Activated CD8-positive, alpha-beta memory T cell treated with anti-CD3 and anti-CD28 coated beads for 24 hours (primary cell): ENCODE data around the gene AQP10.
"Not testable (repeated sequence)": the region's sequence is repeated elsewhere in the genome, so short reads cannot be mapped to it uniquely, and the experiment has no call there.

Experiments used
- DNase-seq: peaks from one replicate; pipeline ENCODE4 v3.0.0-alpha.2; 2020

The AQP10 gene, protein sequence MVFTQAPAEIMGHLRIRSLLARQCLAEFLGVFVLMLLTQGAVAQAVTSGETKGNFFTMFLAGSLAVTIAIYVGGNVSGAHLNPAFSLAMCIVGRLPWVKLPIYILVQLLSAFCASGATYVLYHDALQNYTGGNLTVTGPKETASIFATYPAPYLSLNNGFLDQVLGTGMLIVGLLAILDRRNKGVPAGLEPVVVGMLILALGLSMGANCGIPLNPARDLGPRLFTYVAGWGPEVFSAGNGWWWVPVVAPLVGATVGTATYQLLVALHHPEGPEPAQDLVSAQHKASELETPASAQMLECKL

DNA sequence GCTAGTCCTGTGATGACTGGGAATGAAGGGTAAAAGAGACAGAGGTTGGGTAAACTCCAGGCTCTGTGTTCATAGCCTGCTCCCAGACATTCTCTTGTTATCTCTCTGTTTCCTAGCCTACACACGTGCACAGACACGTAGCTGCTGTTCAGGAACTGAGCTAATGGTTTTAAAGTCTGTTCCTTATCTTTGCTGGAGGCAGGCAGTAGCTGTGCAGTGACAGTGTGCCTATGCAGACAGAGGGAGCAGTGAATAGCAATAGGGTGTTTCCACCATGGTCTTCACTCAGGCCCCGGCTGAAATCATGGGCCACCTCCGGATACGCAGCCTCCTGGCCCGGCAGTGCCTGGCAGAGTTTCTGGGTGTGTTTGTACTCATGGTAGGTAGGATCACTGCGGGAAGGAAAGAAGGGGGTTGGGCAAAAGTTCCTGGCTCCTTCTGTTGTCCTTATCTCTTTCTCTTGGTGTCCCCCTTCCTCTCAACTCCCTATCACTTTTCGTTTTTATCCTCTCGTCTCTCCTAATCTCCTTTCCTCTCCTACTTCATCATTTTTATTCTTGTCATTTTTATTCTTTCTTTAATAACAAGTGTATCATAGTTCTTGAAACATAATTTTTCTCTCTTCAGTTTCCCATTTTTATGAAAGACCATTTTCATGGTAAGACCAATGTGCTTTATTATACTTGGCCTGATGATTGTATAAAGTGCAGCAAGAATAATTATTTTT is at the start of gene AQP10:
TSS of gene AQP10 (plus strand) at position 212 of the 727 bp plus-strand sequence. CDS start at position 275, 63 bp downstream.
- no peak for DNase-seq

DNA sequence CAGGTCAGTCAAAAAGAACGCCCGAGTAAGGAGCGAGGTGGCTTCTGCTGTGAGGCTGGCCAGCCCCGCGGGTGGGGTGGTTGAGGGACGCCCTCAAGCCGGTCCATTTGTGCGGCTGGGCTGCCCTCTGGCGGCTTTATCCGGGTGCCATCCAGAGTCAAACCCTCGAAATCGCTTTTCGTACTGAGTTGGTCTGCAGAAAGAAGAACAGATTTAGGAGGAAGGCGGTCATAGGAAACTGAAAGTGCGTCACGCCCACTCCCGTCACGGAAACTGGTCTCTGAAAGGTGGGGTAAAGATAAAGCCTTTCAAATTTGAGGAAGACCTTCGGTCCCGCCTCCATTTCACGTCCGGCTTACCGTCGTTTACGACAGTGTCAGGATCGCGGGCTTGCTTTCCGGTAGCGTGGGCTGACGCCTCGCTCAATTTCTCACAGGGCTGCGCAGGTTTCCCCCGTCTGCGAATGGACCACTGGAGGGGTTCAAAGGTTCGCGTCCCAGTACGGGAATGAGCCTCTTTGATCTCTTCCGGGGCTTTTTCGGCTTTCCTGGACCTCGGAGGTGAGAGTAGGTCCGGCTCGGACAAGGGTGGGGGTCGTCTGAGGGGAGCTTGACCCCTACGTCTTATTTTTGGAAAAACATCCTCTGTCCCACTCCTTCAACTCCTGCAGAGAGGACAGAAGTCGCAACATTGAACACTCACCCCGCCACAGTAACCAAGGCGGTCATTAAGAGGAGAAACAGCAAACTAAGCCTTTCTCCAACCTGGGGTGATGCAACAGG is 48.5 kb upstream of the AQP10 start, which contains the start of gene HAX1:
TSS of gene HAX1 (plus strand) at position 413 of the 782 bp plus-strand sequence. CDS start at position 508, 95 bp downstream.
- peak; percentile 98 for DNase-seq

DNA sequence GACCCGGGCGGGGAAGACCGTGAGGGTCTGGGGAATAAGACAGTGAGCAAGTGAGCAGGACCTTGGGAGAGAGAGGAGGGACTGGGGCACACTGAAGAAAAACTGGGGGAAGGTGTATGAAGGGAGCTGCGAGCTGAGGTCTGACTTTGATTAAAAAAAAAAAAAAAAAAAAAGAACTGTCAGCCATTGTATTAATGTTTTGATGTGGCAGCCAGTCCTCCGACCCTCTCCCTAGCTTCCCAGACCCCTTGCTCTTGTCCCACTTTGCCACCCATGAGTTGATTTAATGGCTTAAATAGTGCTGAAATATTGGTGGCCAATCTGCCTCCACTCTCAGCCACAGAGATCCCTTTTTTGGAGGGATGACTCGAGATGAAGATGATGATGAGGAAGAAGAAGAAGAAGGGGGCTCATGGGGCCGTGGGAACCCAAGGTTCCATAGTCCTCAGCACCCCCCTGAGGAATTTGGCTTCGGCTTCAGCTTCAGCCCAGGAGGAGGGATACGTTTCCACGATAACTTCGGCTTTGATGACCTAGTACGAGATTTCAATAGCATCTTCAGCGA is 47.8 kb upstream of the AQP10 start:
- DNase-seq, result no peak

DNA sequence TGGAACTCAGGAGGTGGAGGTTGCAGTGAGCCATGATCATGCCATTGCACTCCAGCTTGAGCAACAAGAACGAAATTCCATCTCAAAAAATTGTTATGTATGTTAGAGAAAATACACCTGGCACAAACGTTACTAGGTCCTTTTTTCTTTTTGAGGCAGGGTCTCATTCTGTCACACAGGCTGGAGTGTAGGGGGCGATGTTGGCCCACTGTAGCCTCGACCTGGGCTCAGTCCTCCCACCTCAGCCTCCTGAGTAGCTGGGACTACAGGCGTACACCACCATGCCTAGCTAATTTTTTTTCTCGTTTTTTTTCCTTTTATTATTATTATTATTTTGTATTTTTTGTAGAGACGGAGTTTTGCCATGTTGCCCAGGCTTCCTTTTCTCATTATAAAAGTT is 44.1 kb upstream of the AQP10 start:
- DNase-seq, result no peak

DNA sequence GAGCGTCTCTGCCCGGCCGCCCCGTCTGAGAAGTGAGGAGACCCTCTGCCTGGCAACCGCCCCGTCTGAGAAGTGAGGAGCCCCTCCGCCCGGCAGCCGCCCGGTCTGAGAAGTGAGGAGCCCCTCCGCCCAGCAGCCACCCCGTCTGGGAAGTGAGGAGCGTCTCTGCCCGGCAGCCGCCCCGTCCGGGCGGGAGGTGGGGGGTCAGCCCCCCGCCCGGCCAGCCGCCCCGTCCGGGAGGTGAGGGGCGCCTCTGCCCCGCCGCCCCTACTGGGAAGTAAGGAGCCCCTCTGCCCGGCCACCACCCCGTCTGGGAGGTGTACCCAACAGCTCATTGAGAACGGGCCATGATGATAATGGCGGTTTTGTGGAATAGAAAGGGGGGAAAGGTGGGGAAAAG is 33.3 kb upstream of the AQP10 start:
- DNase-seq, result not testable (repeated sequence)

DNA sequence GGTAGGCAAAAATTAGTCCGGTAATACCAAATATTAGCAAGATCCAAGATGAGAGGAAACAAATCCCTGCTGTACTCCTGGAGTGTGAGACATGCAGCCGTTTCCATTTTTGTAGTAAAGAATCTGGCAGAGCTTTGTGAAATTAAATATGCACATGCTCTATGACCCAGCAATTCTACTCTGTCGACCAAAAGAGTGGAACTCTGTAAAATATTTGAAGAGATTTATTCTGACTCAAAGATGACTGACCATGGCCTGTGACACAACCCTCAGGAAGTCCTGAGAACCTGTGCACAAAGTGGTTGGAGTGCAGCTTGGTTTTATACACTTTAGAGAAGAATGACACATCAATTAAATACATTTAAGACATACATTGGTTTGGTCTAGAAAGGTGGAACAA is 32.2 kb upstream of the AQP10 start:
- no peak for DNase-seq

DNA sequence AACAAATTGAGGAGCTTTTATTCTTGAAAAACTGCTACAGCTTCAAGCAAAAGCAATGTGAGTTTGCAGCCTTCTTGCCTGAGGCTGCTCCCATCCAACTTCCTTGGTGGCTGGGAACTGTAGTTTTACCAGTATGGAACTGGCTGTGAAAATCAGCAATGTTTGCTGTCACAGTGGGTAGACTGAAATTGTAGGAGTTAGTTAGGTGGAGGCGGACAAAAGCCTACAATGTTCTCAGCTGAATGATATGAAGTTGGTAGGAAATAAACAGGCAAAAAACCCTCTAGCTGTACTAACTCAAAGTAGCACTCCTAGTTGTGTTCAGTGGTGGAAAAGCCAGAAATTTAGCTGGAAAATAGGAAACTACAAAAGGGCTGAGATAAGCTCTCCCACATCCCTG is 30.0 kb upstream of the AQP10 start:
- no peak for DNase-seq

DNA sequence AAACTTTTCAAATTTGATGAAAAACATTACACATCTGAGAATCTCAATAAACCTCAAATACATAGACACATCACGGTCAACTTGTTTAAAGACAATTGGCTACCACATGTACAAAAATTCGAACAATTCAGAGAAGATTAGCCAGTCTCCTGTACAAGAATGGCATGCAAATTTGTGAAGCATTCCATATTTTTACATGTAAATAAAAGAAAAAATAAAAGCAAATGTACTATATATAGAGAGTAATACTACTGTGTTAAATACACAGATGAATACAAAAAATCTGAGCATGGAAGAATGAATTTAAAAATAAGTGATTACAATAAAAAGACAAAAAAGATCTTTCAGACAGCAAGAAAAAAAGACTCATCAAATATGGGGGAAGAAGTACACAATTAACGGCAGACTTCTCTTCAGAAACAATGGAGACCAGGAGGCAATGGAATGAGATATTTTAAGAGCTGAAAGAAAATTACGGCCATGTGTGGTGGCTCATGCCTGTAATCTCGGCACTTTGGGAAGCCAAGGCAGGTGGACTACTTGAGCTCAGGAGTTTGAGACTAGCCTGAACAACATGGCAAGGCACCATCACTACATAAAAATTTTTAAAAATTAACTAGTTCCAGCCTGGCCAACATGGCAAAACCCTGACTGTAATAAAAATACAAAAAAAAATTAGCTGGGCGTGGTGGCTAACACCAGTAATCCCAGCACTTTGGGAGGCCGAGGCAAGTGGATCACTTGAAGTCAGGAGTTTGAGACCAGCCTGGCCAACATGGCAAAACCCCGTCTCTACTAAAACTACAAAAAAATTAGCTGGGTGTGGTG is 25.3 kb upstream of the AQP10 start:
- no peak for DNase-seq

DNA sequence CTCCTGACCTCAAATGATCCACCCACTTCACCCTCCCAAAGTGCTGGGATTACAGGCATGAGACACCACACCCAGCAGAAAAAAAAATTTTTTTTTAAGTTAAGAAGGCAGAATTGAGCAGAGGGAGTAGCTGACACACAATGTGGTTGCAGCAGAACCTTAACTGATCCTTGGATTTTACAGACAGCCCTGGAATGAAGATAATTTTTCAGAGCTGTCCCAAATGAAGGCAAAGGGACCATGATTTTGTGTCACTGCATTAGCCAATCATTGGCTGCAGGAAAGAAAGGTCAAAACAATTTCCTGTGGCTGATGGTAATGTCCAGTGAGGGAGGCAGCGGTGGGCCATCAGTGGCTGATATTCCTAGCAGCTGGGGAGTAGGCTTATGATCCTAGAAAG is 19.3 kb upstream of the AQP10 start:
- no peak for DNase-seq

DNA sequence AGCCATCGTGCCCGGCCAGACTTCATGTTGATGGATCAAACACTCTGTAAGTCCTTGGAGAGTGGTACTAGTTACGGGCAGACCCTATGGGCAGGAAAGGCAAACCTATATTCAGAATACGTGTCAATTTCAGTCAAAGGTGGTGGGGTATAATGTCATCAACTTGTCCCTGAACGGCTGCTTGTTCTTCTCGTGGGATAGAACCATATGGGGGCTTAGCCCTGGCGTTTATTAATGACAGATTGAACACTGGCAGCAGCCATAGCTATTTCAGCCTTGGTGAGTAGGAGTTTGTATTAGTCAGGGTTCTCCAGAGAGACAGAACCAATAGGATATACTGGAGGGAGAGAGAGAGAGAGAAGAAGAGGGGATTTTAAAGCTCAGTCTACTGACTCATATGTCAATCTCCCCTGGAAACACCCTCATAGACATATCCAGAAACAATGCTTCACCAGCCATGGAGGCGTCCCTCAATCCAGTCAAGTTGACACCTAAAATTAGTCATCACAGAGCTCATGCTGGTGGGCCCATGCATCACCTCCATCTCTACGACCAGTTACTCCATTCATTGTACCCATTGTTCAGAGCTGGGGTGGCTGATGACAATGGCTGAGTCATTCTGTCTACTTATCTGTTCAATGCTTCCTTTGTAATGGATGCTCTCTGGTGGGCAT is 16.1 kb upstream of the AQP10 start:
- DNase-seq, result no peak

DNA sequence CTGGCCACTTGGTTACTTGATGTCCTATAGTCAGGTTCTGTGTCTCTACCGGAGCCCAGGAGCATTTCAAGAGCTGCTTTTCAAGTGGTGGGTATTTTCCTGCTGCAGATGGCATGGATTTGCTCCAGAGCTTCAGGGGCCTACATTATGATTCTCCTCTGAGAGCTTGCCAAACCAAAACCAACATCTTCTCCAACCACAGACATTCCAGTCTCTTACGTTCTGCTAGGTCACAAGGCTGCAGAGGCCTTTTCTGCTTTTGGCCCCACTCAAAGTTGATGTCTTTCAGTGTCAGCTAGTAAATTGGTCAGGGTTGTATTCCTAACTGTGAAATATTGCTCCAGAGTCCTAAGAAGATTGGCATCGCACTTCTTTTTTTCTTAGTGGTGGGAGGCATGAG is 14.7 kb upstream of the AQP10 start:
- DNase-seq, result no peak

DNA sequence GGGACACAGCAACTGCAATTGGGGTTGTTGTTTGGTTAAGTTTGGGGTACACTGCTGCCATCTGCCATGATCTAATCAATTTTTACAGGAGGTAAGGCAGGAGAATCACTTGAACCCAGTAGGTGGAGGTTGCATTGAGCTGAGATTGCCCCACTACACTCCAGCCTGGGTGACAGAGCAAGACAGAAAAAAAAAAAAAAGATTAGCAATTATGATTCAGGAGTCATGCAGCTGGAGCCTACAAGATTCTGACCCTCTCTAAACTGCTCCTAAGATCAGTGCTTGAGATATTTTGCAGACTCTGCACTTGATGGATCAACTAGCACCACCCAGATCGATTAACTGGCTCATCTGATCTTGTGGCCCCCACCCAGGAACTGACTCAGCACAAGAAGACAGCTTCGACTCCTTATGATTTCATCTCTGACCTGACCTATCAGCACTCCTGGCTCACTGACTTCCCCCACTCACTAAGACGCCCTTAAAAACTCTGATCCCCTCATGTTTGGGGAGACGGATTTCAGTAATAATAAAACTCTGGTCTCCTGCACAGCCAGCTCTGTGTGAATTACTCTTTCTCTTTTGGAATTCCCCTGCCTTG is 13.1 kb upstream of the AQP10 start:
- DNase-seq, result not testable (repeated sequence)

DNA sequence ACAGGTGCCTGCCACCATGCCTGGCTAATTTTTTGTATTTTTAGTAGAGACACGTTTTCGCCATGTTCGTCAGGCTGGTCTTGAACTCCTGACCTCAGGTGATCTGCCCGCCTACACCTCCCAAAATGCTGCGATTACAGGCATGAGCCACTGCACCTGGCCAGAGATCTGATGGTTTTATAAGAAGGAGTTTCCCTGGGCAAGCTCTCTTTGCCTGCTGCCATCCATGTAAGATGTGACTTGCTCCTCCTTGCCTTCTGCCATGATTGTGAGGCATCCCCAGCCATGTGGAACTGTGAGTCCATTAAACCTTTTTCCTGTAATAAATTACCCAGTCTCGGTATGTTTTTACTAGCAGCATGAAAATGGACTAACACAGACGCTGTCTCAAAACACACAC is 11.8 kb upstream of the AQP10 start:
- not testable (repeated sequence) for DNase-seq

DNA sequence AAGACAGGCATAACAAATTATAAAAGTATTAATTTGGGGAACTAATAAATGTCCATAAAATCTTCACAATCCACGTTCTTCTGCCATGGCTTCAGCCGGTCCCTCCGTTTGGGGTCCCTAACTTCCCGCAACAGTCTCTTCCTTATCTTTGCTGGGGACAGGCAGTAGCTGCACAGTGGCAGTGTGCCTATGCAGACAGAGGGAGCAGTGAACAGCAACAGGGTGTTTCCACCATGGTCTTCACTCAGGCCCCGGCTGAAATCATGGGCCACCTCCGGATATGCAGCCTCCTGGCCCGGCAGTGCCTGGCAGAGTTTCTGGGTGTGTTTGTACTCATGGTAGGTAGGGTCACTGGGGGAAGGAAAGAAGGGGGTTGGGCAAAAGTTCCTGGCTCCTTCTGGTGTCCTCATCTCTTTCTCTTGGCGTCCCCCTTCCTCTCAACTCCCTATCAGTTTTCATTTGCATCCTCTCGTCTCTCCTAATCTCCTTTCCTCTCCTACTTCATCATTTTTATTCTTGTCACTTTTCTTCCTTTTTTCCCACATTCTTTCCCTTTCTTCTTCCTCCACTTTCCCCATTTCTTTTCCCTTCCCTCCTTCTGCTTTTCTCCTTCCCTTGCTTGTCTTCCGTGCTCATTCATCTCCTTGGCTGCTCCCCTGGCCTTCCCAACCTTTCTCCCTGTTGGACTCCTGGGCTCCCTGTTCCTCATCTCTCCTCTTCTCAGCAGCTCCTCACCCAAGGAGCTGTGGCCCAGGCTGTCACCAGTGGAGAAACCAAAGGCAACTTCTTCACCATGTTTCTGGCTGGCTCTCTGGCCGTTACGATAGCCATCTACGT is 8.4 kb upstream of the AQP10 start:
- not testable (repeated sequence) for DNase-seq

DNA sequence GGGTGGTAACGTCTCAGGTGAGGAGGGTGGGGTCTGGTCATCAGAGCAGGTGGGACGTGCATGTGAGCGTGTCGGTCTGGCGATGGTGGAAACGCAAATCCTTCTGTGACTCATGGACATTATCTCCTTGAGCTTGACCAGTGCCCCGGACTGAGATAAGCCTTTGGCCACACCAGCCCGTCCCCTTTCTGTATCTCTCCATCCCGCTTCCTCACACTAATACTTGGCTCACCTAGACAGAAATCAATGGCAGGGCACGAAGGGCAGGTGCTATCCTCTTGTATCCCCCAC is 7.9 kb upstream of the AQP10 start:
- DNase-seq, result no peak

DNA sequence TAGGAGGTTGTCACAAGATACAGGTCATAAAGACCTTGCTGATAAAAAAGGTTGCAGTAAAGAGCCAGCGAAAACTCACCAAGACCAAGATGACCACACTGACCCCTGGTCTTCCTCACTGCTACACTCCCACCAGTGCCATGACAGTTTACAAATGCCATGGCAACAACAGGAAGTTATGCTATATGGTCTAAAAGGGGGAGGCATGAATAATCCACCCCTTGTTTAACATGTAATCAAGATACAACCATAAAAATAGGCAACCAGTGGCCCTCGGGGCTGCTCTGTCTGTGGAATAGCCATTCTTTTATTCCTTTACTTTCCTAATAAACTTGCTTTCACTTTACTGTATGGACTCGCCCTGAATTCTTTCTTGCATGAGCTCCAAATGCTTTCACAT is 6.7 kb upstream of the AQP10 start:
- DNase-seq, result not testable (repeated sequence)

DNA sequence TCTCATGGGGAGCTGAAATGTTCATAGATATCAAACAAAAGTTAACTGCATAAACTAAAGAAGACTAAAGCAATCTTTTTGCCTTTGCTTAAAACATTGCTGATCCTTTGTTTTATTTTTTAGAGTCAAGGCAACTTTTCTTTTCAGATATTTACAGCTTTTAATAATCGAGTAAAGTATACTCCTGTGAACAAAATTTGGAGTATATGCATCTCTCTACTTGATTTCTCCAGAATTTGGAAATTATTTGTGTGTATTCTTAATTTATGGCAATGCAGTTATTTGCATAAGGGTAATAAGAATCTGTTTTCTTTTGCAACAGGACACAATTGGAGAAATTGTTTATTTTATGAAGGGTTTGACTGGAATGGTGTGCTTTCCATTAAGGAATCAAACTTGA is 4.2 kb upstream of the AQP10 start:
- DNase-seq, result no peak

DNA sequence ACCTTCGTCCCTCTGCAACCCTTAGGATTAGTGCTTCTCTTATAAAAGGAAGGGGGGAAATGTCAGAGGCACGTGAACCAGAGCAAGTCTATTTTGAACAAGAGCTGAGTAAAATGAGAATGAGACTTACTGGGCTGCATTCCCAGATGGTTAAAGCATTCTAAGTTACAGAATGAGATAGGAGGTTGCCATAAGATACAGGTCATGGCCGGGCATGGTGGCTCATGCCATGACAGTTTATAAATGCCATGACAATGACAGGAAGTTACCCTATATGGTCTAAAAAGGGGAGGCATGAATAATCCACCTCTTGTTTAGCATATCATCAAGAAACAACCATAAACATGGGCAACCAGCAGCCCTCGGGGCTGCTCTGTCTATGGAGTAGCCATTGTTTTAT is 2.5 kb upstream of the AQP10 start:
- no peak for DNase-seq

DNA sequence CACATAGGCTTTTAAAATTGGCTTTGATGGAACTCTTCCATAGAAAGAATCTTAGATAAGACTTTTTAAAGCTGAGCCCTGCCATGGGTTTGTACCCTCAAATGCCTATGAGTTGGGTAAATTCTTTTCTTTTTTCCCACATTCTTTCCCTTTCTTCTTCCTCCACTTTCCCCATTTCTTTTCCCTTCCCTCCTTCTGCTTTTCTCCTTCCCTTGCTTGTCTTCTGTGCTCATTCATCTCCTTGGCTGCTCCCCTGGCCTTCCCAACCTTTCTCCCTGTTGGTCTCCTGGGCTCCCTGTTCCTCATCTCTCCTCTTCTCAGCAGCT is 679 bp downstream of the AQP10 start:
- not testable (repeated sequence) for DNase-seq

DNA sequence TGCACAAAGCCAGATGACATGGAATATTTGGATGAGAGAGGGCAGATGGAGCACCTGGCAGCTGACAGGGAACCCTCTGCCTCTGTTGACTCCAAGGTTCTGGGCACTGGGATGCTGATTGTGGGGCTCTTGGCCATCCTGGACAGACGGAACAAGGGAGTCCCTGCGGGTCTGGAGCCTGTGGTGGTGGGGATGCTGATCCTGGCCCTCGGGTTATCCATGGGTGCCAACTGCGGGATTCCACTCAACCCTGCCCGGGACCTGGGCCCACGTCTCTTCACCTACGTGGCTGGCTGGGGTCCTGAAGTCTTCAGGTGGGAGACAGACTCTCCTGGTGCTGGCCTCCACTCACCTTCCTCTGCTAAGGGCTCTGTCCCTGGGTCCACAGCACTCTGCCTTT is 2.6 kb downstream of the AQP10 start:
- DNase-seq, result no peak

DNA sequence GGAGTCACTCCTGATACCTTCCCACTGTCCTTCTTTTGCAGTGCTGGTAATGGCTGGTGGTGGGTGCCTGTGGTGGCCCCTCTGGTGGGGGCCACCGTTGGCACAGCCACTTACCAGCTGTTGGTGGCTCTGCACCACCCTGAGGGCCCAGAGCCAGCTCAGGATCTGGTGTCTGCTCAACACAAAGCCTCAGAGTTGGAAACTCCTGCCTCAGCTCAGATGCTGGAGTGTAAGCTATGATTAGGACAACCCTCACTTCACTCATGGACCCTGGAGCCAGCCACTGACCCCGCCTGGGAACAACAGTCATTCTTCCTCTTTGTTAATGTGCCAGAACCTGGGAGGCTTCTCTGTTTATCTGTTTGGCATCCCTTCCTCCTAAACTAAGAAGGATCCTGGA is 3.3 kb downstream of the AQP10 start:
- no peak for DNase-seq
